Measurements from ENCODE around the gene SPTLC3.

Gene SPTLC3

DNA sequence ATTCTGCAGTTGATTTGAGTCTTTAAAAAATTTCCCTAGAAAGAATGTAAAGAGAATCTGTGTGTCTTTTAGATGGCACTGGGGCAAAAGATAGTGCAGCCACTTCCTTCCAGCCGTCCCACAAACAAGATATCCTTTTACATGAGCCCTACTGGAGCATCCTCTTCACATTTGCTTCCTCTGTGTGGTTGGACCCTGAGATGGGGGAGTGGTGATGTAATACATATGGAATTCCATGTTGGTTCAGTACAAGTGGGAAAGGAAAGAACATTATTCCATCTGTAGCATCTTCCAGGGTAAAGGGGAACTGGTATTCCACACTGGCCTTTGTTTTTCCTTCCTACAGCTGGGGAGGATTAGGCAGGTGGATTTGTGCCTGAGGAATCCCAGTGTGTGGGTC lies 133.4 kb downstream of the SPTLC3 start:
- no peak for DNase-seq

DNA sequence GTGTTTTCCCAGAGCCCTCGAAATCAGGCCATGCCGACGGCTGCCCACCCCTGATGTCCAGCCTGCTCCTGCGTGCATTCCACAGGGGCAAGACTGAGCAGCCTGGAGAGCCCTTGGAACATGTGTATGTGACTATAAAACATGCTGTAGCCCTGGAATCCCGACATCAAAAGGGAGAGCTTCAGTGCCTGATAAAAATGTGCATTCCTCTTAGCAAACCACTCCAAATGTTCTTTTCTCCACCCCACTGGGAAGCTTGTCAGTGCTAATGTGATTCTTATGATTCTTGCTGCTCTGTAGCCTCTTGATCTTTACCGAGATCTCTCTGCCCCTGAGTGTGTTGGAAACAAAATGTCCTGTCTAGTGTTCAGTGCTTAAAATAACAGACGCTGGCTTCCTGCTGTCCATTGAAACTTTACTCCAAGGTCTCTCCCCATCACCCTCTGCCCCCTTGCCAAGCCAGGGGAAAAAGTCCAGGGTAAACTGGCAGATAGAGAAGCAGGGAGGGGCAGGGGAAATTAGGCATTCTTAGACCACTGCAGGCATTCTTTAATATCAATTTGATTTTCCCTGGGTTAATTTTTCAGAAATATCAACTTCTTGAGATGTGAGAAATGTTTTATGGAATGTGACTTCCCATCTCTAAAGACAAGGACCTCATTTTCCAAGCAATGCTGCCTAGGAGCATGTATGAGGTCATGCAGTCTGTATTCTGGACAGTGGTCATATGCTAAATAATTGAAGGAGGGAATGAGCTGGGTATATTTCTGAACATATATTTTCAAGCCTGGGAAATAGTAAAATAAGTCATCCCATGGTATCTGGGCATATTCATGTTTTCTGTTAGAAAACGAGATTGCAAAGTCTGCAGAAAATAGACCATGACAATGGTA lies 138.5 kb downstream of the SPTLC3 start:
- DNase-seq: no peak

DNA sequence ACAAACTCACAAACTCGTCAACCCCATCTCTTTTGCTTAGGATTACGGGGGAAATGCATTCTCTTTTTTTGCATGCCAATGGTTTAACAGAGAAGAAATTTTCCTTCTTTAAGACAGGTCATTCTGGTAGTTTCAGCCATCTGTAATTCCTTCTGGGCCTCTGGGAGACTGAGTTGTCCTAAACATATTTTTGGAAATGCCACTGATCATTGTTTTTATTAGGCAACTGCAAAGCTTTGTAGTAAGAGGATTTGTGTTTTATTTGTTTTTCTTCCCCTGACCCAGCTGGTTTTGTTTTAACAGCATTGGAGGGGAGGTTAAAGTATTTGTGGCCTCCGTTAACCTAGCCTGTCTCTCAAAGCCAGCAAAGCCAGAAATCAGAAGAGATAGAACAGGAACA lies 139.2 kb downstream of the SPTLC3 start:
- no peak for DNase-seq

DNA sequence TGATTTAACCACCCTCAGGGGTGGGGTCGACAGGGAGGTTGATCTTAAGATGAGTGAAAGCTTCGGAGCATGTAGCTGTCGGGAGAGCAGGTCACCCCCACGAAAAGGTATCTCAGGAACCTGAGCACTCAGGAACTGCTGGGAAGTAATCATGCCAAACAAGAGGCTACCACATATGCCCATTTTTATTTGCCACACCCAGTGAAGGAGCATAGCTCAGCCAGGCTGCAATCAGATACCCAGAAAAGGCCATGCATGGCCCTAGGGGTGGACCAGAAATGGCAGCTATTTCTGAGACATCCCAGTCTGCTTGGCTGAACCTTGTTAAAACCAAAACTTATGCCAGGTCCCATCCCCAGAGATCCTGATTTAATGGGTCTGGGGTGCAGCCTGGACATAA lies 139.6 kb downstream of the SPTLC3 start:
- DNase-seq: no peak

DNA sequence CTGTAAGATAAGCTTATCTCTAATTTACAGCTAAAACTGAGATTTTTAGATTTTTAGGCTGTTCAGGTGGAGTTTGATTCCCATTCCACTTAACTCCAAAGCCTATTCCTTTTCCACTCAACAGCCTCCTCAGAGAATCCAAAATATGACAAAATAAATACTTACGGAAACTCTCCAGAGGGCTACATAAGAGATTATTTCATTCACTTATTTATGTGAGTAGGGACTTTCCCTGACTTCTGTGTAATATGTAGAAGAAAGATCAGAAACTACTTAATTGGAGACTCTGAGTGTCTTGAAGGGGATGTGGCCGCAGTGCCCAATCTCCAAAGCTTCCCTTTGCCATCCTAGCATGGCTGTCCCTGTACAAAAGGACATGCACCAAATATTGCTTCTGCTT lies 140.2 kb downstream of the SPTLC3 start:
- no peak for DNase-seq

DNA sequence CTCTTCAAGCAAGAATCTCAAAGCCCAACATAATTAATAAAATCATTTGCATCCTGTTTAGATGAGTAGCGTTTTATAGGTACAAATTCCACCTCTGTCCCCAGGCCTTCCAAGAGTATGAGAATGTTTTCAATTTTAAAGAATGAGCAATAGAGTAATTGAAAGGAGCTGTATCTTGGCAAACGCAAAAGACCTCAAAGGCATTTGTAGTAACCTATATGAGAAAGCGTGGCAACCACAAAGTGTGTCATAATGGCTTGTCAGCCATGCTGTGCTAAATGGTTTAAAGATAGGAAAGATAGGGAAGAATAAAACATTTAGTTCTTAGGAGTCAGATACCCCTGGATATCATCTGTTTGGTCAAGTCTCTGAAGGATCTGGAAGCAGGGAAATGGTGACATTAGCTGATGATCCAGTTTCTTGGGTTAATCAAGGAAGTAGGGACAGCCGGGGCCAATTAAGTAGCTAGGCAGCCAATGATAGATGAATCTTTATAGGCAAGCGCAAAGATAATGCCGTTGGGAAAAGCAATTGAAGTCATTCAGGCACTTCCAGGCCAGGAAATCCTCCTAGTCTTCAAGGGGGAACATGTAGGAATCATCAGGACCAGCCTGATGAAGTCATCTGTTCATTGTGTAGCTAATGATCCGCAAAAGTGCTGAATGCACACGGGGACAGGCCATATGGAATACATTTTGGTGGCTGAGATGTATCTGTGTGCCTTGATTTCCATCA lies 140.8 kb downstream of the SPTLC3 start:
- no peak for DNase-seq

DNA sequence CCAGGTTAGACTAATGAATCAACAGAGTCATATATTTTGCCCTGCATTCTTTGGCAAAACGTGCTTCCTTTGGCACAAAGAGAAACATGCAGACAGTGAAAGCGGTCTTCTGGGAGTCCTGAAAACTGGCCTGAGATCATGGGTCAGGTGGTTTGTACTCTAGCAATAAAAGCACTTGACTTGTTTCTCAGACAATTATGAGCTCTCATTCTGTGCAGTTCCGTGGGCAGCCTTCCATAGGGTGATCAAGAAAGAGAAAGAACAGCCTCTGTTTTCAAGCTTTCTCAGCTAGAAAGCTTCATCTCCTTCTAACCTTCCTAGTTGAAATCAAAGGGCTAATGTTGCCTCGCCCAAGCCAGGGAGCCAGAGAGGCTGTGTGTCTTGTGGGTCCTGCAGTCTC lies 149.6 kb downstream of the SPTLC3 start:
- DNase-seq: no peak

DNA sequence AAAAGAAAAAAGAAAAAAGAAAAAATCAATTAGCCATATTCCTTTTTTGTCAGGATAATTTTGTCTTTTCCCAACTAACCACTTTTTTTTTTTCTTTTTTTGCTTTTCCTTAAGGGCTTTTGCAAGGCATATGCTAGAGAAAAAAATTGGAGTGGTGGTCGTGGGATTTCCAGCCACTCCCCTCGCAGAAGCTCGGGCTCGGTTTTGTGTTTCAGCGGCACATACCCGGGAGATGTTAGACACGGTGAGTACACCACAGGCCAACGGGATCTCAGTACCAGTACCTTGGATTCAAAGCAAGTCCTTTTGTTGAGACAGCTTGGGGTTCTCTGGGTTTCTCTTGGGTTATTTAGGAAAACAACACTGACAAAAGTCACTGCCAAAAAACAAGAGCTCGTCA lies 151.1 kb downstream of the SPTLC3 start:
- DNase-seq: no peak

DNA sequence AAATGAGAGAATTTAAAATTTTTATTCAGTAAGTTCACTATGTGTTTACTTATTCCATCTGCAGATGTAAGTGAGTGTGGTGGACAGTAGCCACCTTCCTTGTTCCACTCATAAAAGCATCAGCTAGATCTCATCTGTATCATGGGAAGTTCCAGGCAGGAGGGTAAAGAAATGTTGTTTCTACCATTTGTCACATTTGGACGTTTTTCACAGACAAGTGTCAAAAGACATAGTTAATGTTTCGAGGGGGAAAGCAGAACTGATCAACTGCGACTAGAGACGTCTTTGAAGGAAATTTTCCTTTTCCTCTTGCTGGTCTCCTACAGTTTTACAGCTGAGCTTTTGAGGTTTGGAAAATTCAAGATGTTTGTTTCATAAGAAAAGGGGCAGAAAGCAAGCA lies 156.4 kb downstream of the SPTLC3 start:
- DNase-seq: no peak

DNA sequence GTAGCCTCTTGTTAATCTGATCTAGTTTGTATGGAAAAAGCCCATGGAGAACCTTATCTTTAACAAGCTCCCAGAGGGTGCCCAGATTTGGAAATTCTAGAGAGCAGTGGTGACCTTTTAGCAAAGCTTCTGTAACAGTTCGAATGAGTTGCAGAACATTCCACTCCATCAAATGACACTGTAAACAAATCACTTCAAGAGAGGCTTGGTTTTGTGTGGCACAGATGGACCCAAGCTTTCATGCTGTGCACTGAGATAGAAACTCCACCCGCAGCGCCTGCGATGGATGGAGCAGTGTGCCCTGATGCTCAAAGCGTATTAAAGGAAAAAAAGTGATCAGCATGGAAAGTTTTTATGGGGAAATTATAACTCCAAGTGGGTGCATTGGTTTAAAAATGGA lies 157.2 kb downstream of the SPTLC3 start:
- DNase-seq: no peak

DNA sequence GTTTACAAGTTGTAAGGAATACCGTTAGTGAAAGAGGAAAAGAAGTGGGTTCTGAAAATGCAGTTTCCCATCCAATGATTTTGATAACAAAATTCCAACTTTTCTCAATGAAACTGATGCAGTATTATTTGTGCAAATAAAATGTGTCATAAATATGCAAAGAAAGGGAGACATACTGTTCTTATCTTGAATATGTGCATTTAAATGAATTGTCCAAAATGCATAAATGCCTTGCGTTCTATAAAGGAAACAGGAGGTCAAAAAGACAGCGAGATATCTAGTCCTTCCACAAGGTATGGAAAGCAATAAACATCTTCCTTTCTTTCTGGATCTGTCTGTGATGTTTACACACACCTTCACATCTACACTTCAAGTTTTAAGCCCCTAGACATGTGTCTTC lies 157.7 kb downstream of the SPTLC3 start:
- DNase-seq: no peak

DNA sequence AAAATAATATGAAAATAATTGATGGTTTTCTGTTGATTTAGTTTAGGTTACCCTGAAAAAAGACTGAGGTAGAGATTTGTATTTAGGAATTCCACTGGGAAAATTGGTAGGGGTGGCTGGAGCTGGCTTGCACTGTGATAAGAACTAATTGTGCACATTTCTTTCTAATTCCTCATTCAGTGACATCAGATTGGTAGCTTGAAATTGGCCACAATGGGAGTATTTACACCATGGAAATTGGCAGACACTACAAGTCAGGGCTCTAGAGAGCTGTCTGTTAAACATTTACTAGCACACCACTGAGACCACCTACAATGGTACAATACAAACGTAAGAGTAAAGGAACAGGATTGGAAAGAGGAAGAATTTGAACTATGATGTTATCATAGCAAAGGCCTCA lies 160.3 kb downstream of the SPTLC3 start:
- no peak for DNase-seq

DNA sequence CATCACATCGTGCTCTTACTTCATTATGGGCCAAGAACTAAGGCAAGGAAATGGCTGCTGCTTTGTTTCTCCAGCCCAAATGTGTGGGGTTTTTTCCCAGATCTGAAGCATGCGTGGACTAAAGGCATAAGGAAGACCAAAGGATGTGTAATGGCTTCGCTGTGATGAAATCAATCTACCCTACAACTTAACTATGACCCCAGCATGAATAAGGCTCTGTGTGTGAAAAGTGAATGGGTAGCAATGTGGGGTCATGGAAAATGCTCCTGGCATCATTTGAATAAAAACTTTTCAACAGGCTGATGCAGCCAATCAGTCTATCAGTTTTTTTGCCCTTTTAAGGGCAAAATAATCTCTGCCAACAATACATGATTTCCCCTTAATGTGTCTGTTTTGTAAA lies 162.0 kb downstream of the SPTLC3 start:
- DNase-seq: no peak

DNA sequence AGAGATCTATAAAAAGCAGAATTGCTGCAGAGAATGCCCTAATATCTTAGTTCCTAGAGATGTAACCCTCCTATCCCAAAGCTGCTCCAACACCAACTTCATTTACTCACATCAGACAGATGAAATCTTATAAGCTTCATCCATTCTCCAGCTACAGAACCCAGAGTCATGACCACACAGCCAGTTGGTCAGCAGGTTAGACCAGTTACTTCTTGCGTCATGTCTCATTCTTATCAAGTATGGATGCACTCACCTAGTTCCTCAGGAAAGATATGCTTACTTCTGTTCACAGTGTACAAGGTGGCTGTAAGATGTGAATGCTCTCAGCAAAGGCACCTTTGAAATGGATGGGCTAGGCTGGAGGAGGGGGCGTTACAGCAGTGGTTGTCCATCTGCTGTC lies 164.4 kb downstream of the SPTLC3 start:
- DNase-seq: no peak

DNA sequence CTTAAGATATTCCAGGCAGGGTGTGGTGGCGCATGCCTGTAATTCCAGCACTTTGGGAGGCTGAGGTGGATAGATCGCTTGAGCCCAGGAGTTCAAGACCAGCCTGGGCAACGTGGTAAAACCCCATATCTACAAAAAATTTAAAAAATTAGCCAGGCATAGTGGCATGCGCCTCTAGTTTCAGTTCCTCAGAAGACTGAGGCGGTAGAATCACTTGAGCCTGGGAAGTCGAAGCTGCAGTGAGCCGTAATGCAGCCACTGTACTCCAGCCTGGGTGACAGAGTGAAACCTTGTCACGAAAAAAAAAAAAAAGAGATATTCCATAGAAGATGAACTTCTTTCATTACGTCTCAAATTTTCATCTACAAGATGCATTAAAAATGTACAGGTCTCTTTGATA lies 165.6 kb downstream of the SPTLC3 start:
- no peak for DNase-seq

DNA sequence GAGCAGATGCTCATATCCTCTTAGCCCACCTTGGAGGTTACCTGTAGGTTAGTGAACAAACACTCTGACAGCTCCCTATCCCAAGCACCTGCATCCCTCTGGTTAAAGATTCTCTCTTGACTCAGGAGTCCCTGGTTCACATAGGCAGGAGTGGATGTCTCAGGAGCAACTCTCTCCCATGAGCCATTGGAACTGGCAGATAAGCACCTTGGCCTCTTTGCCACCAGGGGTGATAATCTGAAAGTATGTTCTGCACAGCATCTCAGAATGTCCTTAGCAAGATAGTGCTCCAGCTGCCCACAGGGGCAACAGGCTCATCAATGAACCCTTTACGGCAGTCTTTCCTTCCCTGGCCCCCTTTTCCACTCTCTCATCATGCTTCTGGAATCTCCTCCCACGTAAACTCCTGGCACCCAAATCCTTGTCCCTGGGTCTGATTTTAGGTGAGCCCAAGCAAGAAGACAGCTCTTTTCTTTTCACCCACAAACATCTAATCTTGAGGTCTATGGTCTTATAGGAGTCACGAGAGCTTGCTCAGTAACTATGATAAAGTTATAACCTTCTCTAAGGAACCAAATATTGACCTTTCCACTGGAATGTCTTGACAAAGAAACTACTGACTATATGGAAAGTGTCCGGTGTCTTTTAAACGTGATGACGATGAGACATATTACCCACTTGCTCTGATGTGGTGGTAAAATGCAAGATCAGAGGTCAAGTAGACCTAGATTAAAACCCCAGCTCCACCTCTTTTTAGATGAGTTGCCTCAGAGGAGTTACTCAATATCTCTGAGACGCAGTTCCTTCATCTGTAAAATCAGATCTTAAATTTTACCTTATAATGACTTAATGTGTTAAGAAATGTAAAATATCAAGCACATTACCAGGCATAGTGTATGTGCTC lies 172.5 kb downstream of the SPTLC3 start:
- no peak for DNase-seq

DNA sequence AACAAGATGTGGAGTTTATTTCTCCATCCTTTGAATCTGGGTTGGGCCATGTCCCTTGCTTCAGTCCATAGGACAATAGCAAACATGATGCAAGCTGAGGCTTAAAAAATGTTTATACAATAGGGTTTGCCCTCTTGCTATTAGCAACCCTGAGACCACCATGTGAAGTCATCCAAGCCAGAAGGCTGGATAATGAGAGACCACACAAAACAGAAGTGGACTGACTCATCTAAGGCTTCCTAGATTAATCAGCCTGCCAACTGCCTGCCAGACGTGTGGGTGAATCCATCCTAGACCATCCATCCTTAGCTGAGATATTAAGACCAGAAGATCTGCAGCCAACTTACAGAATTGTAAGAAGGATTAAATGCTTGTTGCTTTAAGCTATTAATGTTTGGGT lies 174.2 kb downstream of the SPTLC3 start:
- no peak for DNase-seq

DNA sequence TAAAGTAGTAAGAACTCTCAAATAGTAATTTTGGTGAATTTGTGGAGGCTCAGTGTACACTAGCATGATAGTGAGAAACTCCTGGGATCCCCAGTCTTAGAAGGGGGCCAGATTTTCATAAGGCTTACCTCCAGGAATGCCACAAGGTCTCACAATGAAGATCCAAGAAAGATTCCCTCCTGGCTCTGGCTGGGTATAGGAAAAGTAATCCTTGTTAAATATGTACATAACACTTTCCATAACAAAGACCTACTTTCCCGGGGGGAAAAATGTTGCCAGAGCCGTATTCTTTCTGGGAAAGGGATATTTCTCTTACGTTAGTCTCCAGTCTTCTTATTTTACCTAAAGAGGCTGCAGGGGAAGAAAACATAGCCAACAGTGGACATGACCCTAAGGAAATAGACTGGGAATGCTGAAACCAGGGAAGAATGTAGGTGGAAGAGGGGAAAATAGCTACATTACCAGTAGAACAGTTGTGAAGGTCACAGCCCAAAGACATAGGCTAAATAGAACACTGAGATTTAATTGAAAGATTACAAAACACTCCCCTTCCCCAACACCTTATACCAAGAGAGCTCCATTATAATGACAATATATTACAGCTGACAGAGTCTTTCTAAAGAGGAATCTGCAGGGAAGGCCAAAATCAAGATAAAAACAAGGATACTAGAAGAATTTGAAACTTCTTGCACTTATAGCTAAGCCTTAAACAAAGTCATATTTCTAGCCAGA lies 177.4 kb downstream of the SPTLC3 start:
- DNase-seq: no peak

DNA sequence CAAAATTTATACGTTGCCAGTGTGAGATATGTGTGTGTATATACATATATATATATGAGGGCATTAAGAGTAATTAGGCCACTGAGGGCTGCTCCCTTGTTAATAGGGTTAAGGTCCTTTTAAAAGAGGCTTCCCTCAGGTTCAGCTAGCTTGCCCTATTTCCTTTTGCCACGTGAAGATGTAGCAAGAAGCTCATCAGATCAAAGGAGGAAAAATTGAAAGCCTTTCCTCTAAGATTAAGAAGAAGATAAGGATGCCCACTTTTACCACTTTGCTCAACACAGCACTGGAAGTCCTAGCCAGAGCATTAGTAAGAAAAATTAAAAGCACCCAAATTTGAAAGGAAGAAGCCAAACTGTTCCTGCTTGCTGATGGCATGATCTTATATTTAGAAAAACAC lies 179.1 kb downstream of the SPTLC3 start:
- DNase-seq: no peak

DNA sequence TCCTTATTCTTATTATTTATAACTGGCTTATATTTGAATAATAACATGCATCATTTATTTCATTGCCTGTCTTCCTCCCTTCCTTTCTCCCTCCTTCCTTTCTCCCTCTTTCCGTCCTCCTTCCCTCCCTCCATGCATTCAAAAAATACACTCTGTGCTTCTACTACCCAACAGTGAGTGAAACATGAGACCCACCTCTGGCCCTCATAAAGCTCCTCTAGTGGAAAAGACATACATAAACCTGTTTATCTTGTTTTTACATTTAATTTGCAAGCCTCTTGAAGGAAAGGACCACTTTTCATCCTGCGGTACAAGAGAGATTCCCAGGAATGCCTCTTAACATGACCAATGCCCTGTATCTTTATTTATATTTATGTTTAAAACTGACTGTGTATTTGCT lies 190.5 kb downstream of the SPTLC3 start:
- DNase-seq: no peak

DNA sequence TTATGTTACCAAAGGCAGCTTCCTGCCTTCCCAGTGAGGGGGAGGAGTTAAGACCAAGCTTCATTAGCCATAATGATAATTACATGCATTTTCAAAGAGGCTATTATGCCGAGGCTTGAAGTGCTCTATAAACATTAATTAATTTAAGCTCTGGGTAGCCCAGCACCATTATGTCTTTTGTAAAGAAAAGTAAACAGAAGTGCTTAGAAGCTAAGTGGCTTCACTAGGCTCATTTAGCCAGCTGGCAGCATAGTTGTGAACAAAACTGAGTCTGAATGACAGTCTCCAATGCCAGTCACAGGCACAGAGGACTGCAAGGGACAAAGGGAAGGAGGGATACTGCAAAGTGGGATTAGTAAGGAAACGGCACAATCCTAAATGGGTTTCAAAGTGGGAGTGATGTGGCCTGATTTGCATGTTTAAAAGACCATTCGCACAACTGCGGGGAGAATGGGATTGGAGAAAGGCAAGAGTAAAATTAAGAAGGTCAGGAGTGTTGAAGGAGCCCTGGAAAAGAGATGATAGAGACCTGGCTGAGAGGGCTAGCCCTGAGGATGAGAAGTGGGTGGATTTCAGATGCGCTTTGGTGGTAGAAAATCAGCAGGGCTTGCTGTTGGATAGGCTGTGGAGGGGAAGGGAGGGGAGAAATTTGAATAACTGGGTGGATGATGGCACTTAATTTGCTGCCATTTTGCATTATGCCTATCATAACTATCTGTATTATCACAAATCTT lies 192.2 kb downstream of the SPTLC3 start:
- DNase-seq: no peak

DNA sequence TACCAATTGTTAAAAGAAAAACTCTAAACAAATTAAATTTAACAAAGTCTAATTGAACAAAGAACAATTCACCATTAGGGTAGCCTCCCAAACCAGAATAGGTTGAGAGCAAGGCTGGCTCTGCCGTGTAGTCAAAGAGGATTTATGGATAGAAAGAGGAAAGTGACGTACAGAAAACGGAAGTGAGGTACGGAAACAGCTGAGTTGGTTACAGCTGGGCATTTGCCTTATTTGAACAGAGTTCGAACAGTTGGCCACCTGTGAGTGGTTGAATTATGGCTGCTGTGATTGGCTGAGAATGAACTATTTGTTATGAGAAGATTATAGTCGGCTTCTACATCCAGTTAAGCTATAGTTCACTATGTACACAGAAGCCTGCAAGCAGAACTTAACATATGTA lies 193.8 kb downstream of the SPTLC3 start:
- DNase-seq: no peak
